Activated CD8-positive, alpha-beta T cell treated with anti-CD3 and anti-CD28 coated beads, Interleukin-2, amount 10 ng/mL, durations not matched to agents 7 days and 5 days (primary cell): Measurements from ENCODE around the gene CDK13. TPM values are rescaled to one million over a fixed set of nuclear protein-coding genes. Genes with fewer than 3 reads are reported as not detected.
"Not testable (repeated sequence)": the region's sequence is repeated elsewhere in the genome, so short reads cannot be mapped to it uniquely, and the experiment has no call there.

Experiments
- ATAC-seq: fragments of 150-1000 bp; cut with Tn5 transposase; one replicate; pipeline ENCODE4 v1.10.0; 2021; ENCODE audit warnings: moderate library complexity
- CTCF ChIA-PET: fragments of 350-600 bp; sonication (Branson Sonifier 250); formaldehyde crosslinking; loops from one replicate; lab custom pipeline; 2021; ENCODE audit warnings: antibody characterized with exemption; lab: Charles Lee
- POLR2A ChIA-PET: fragments of 350-600 bp; sonication (Branson Sonifier 250); formaldehyde crosslinking; loops from one replicate; lab custom pipeline; 2021; ENCODE audit warnings: antibody characterized with exemption; lab: Charles Lee
- DNase-seq: peaks from one replicate; pipeline ENCODE4 v3.0.0-alpha.2; 2020
- H3K27ac Mint-ChIP-seq: one replicate; pipeline ENCODE4 v1.8.0; 2021; ENCODE audit warnings: mild to moderate bottlenecking, mixed read lengths
- H3K27me3 Mint-ChIP-seq: one replicate; pipeline ENCODE4 v1.8.0; 2021; ENCODE audit warnings: low read depth, mixed read lengths
- H3K36me3 Mint-ChIP-seq: one replicate; pipeline ENCODE4 v1.8.0; 2021; ENCODE audit warnings: low read depth, mixed read lengths
- H3K4me1 Mint-ChIP-seq: one replicate; pipeline ENCODE4 v1.8.0; 2021; ENCODE audit warnings: low read depth, mixed read lengths
- H3K4me3 Mint-ChIP-seq: one replicate; pipeline ENCODE4 v1.8.0; 2021; ENCODE audit warnings: mild to moderate bottlenecking, mixed read lengths
- H3K9me3 Mint-ChIP-seq: one replicate; pipeline ENCODE4 v1.8.0; 2022; ENCODE audit warnings: mixed read lengths; ENCODE audit not compliant: insufficient read depth
- total RNA-seq, 2 experiments: library from RNA; stranded (reverse); gene quantifications; one replicate each; pipeline ENCODE4 v1.2.3, GENCODE V29; 2021

Gene CDK13
- total RNA-seq, 2 experiments from 2014 or later, result 46.7 to 49.0 TPM

GRCh38 chr7:40135317-40135610 lies 185.2 kb downstream of the CDK13 start:
- ATAC-seq (no peak), DNase-seq (no peak)
- H3K27ac Mint-ChIP-seq, result peak overlapping the region; percentile 34
- H3K27me3 Mint-ChIP-seq, result no peaks in the 10 kb centered on the region
- H3K36me3 Mint-ChIP-seq, result peaks cover 14% of the 10 kb centered on the region
- peaks cover 20% of the 10 kb centered on the region for H3K4me1 Mint-ChIP-seq
- CTCF ChIA-PET, result interaction anchor here (0.6 to 3.0 kb wide), 8 partner anchors 13 to 555 kb away, joined by 3 to 7 read pairs (median 5); partner anchors contain the start of gene CDK13
- H3K4me3 Mint-ChIP-seq, result peak overlapping the region; percentile 70
- POLR2A ChIA-PET, result interaction anchor here (0.6 to 1.8 kb wide), 5 partner anchors 17 to 225 kb away, joined by 3 to 9 read pairs (median 3); partner anchors contain the start of gene CDK13
- no peaks in the 10 kb centered on the region for H3K9me3 Mint-ChIP-seq

DNA sequence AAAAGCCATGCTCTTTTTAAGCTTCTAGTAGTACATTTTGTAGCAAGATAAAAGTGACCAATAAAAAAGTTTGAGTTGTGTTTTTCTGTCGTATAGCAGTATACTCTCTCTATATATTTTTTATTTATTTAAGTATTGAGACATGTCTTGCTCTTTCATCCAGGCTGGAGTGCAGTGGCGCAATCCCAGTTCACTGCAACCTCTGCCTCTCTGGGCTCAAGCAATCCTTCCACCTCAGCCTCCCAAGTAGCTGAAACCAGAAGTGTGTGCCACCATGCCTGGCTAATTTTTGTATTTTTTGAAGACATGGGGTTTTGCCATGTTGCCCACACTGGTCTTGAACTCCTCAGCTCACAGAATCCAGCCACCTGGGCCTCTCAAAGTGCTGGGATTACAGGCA lies 187.5 kb downstream of the CDK13 start:
- no peaks in the 10 kb centered on the region for H3K27me3 Mint-ChIP-seq
- POLR2A ChIA-PET, result no interaction called here
- no peak overlapping the region for H3K27ac Mint-ChIP-seq
- H3K4me3 Mint-ChIP-seq, result no peak overlapping the region
- no peaks in the 10 kb centered on the region for H3K9me3 Mint-ChIP-seq
- H3K4me1 Mint-ChIP-seq, result peaks cover 10% of the 10 kb centered on the region
- CTCF ChIA-PET, result no interaction called here
- ATAC-seq (no peak), DNase-seq (no peak)
- H3K36me3 Mint-ChIP-seq, result peaks cover 3% of the 10 kb centered on the region

- CTCF ChIA-PET, result no interaction called here
- H3K9me3 Mint-ChIP-seq, result no peaks in the 10 kb centered on the region
- DNase-seq (no peak), ATAC-seq (no peak)
- H3K27me3 Mint-ChIP-seq, result peaks cover 4% of the 10 kb centered on the region
- H3K4me1 Mint-ChIP-seq, result peaks cover 3% of the 10 kb centered on the region
- POLR2A ChIA-PET, result no interaction called here
- no peaks in the 10 kb centered on the region for H3K36me3 Mint-ChIP-seq
- no peak overlapping the region for H3K4me3 Mint-ChIP-seq
- no peak overlapping the region for H3K27ac Mint-ChIP-seq
Observed at GRCh38 chr7:40138973-40139372, 188.9 kb downstream of the CDK13 start.

DNA sequence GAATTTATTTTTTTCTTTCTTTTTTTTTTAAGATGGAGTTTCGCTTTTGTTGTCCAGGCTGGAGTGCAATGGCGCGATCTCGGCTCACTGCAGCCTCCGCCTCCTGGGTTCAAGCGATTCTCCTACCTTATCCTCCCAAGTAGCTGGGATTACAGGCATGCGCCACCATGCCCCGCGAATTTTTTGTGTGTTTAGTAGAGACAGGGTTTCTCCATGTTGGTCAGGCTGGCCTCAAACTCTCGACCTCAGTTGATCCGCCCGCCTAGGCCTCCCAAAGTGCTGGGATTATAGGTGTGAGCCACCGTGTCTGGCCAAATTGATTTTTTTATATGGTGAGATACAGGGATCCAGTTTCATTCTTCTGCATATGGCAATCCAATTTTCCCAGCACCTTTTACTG lies 189.8 kb downstream of the CDK13 start:
- H3K4me3 Mint-ChIP-seq, DNase-seq, H3K27me3 Mint-ChIP-seq, ATAC-seq, H3K9me3 Mint-ChIP-seq, POLR2A ChIA-PET, H3K36me3 Mint-ChIP-seq, CTCF ChIA-PET, H3K27ac Mint-ChIP-seq, H3K4me1 Mint-ChIP-seq: not testable (repeated sequence)

GRCh38 chr7:40141916-40142315 lies 191.9 kb downstream of the CDK13 start:
- ATAC-seq, POLR2A ChIA-PET, H3K27me3 Mint-ChIP-seq, H3K27ac Mint-ChIP-seq, H3K9me3 Mint-ChIP-seq, H3K4me1 Mint-ChIP-seq, H3K36me3 Mint-ChIP-seq, H3K4me3 Mint-ChIP-seq, DNase-seq, CTCF ChIA-PET: not testable (repeated sequence)

DNA sequence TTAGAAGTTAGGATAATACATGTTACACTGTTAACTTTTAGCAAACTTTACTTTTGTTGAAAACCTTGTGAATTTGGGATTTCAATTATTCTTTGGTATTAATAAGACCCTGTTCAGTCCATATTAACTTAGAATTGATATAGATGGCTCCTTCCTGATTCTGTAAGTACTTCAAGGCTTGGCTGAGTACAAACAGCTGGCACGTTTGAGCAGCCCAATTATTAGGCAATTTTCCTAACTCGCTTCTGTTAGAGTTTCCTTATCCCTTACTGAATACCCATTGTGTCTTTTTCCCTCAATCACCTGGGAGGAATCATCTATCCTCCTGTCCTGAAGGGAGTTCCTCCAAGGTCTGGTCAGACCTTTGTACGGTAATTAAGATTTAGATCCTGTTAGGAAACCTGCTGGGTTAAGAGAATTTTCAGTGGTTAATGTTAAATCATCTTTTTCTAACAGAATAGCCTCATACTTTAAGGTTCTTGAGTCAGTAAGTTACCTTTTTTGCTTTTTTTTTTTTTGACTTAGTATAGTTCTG lies 195.6 kb downstream of the CDK13 start:
- ATAC-seq, POLR2A ChIA-PET, H3K9me3 Mint-ChIP-seq, DNase-seq, H3K36me3 Mint-ChIP-seq, CTCF ChIA-PET, H3K27ac Mint-ChIP-seq, H3K4me3 Mint-ChIP-seq, H3K4me1 Mint-ChIP-seq, H3K27me3 Mint-ChIP-seq: not testable (repeated sequence)

GRCh38 chr7:40147371-40148246 lies 197.6 kb downstream of the CDK13 start:
- ChIA-PET POLR2A (interaction anchor here (0.7 kb wide), 1 partner anchor 904 kb away, joined by 3 read pairs; no protein-coding TSS in a partner anchor), CTCF (no interaction called here)

DNA sequence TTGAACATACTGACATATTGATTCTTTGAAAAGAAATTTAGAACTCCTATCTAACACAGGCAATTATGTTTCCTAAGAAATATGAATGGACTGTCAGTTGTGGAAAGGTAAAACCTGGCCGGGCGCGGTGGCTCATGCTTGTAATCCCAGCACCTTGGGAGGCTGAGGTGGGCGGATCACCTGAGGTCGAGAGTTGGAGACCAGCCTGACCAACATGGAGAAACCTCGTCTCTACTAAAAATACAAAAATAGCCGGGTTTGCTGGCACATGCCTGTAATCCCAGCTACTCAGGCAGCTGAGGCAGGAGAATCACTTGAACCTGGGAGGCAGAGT lies 198.2 kb downstream of the CDK13 start:
- H3K27me3 Mint-ChIP-seq, POLR2A ChIA-PET, H3K4me3 Mint-ChIP-seq, H3K9me3 Mint-ChIP-seq, DNase-seq, CTCF ChIA-PET, H3K4me1 Mint-ChIP-seq, H3K36me3 Mint-ChIP-seq, ATAC-seq, H3K27ac Mint-ChIP-seq: not testable (repeated sequence)

More at GRCh38 chr7:40147371-40148246, 197.6 kb downstream of the CDK13 start:
- ATAC-seq (no peak), DNase-seq (no peak)
- peaks cover 6% of the 10 kb centered on the region for H3K27me3 Mint-ChIP-seq
- H3K27ac Mint-ChIP-seq, result no peak overlapping the region
- H3K4me3 Mint-ChIP-seq, result no peak overlapping the region
- H3K36me3 Mint-ChIP-seq, result no peaks in the 10 kb centered on the region
- H3K4me1 Mint-ChIP-seq, result no peaks in the 10 kb centered on the region
- H3K9me3 Mint-ChIP-seq, result no peaks in the 10 kb centered on the region

GRCh38 chr7:40148671-40149070 lies 198.6 kb downstream of the CDK13 start:
- CTCF ChIA-PET, result no interaction called here

More at GRCh38 chr7:40148671-40149070, 198.6 kb downstream of the CDK13 start:
- POLR2A ChIA-PET, result no interaction called here
- Mint-ChIP-seq H3K9me3 (no peaks in the 10 kb centered on the region), H3K4me3 (no peak overlapping the region), H3K36me3 (no peaks in the 10 kb centered on the region), H3K27me3 (peaks cover 7% of the 10 kb centered on the region), H3K4me1 (no peaks in the 10 kb centered on the region), H3K27ac (no peak overlapping the region)
- DNase-seq (no peak), ATAC-seq (no peak)

Other genes with a start within 250 kb of the CDK13 start
- gene MPLKIP, start 184.4 kb downstream of the CDK13 start, total RNA-seq, result 10 to 100 TPM; 34.2 to 35.1 TPM
- under 1 TPM in 1 of 2 experiments, not detected in 1; 0.44 TPM for gene SUGCT, start 184.7 kb downstream of the CDK13 start, total RNA-seq